Chondrocyte (in vitro differentiated cells): ENCODE results near the gene PLEKHA6. TPM values are rescaled to one million over a fixed set of nuclear protein-coding genes. Genes with fewer than 3 reads are reported as not detected.

Source experiments
- DNase-seq: peaks from one replicate; pipeline ENCODE4 v3.0.0; 2021; ENCODE audit warnings: mixed read lengths, low spot score
- H3K27ac Mint-ChIP-seq: one replicate; pipeline ENCODE4 v1.8.0; 2021; ENCODE audit warnings: mild to moderate bottlenecking, moderate library complexity, mixed read lengths; ENCODE audit not compliant: unreplicated experiment
- H3K27me3 Mint-ChIP-seq: 2 replicates; pipeline ENCODE4 v1.8.0; 2021; ENCODE audit warnings: low read depth, mixed read lengths
- H3K36me3 Mint-ChIP-seq: 2 replicates; pipeline ENCODE4 v1.8.0; 2021; ENCODE audit warnings: low read depth, mixed read lengths
- H3K4me1 Mint-ChIP-seq: 2 replicates; pipeline ENCODE4 v1.8.0; 2021; ENCODE audit warnings: low read depth, mild to moderate bottlenecking, mixed read lengths
- H3K4me3 Mint-ChIP-seq: one replicate; pipeline ENCODE4 v1.8.0; 2021; ENCODE audit warnings: mild to moderate bottlenecking, moderate library complexity, mixed read lengths; ENCODE audit not compliant: unreplicated experiment
- H3K9me3 Mint-ChIP-seq: 2 replicates; pipeline ENCODE4 v1.8.0; 2021; ENCODE audit warnings: low read depth, mixed read lengths
- CTCF ChIP-seq: fragments of 200-600 bp; sonication (generic); IDR thresholded peaks from 2 replicates; pipeline ENCODE4 v1.5.0; 2021; ENCODE audit warnings: antibody characterized with exemption, mild to moderate bottlenecking, moderate library complexity
- total RNA-seq: library from RNA; stranded (reverse); gene quantifications from 3 replicates; pipeline ENCODE4 v1.2.1, GENCODE V29; 2021

Gene PLEKHA6
- total RNA-seq, 1 donor from 2014 or later = 0.15 TPM

- DNase-seq = no peak
- peaks cover 11% of the 10 kb centered on the region for H3K27me3 Mint-ChIP-seq
- H3K36me3 Mint-ChIP-seq = no peaks in the 10 kb centered on the region
- no peak overlapping the region for H3K4me3 Mint-ChIP-seq
- H3K4me1 Mint-ChIP-seq = peaks cover 3% of the 10 kb centered on the region
- TF ChIP-seq CTCF = no peak
- no peaks in the 10 kb centered on the region for H3K9me3 Mint-ChIP-seq
- H3K27ac Mint-ChIP-seq = no peak overlapping the region
Measured at GRCh38 chr1:204358605-204359004, 1.1 kb downstream of the PLEKHA6 start.

GRCh38 chr1:204357551-204358490 lies 1.9 kb downstream of the PLEKHA6 start:
- H3K36me3 Mint-ChIP-seq = no peaks in the 10 kb centered on the region
- peaks cover 3% of the 10 kb centered on the region for H3K4me1 Mint-ChIP-seq

GRCh38 chr1:204356997-204357396 lies 2.7 kb downstream of the PLEKHA6 start:
- Mint-ChIP-seq H3K27ac (no peak overlapping the region), H3K27me3 (peaks cover 11% of the 10 kb centered on the region), H3K36me3 (no peaks in the 10 kb centered on the region), H3K4me3 (no peak overlapping the region), H3K4me1 (peaks cover 3% of the 10 kb centered on the region), H3K9me3 (no peaks in the 10 kb centered on the region)
- TF ChIP-seq CTCF = no peak
- DNase-seq = no peak

More at GRCh38 chr1:204357551-204358490, 1.9 kb downstream of the PLEKHA6 start:
- no peak for DNase-seq
- H3K9me3 Mint-ChIP-seq = no peaks in the 10 kb centered on the region
- peaks cover 11% of the 10 kb centered on the region for H3K27me3 Mint-ChIP-seq
- H3K4me3 Mint-ChIP-seq = no peak overlapping the region
- no peak for TF ChIP-seq CTCF
- H3K27ac Mint-ChIP-seq = peak overlapping the region; percentile 41

- peaks cover 11% of the 10 kb centered on the region for H3K27me3 Mint-ChIP-seq
- no peaks in the 10 kb centered on the region for H3K36me3 Mint-ChIP-seq
Measured at GRCh38 chr1:204355913-204356312, 3.8 kb downstream of the PLEKHA6 start.

More at GRCh38 chr1:204355913-204356312, 3.8 kb downstream of the PLEKHA6 start:
- no peaks in the 10 kb centered on the region for H3K9me3 Mint-ChIP-seq
- peaks cover 3% of the 10 kb centered on the region for H3K4me1 Mint-ChIP-seq
- no peak overlapping the region for H3K27ac Mint-ChIP-seq
- TF ChIP-seq CTCF = no peak
- no peak for DNase-seq
- H3K4me3 Mint-ChIP-seq = no peak overlapping the region
